Activated CD4-positive, alpha-beta T cell treated with anti-CD3 and anti-CD28 coated beads for 36 hours (primary cell): Measurements from ENCODE around the gene XDH. TPM values are rescaled to one million over a fixed set of nuclear protein-coding genes. Genes with fewer than 3 reads are reported as not detected.

Source experiments
- ATAC-seq: fragments of 200-7000 bp; cut with Tn5 transposase; one replicate; pipeline ENCODE4 v1.10.0; 2021; ENCODE audit warnings: mild to moderate bottlenecking, moderate library complexity
- CTCF ChIA-PET: fragments of 350-600 bp; sonication (Branson Sonifier 250); formaldehyde crosslinking; loops from one replicate; lab custom pipeline; 2021; ENCODE audit warnings: antibody characterized with exemption; lab: Charles Lee
- POLR2A ChIA-PET: fragments of 350-600 bp; sonication (Branson Sonifier 250); formaldehyde crosslinking; loops from one replicate; lab custom pipeline; 2021; ENCODE audit warnings: antibody characterized with exemption, inconsistent platforms; lab: Charles Lee
- DNase-seq: peaks from one replicate; pipeline ENCODE4 v3.0.0-alpha.2; 2020
- H3K27ac Mint-ChIP-seq: one replicate; pipeline ENCODE4 v1.8.0; 2021; ENCODE audit warnings: mixed read lengths
- H3K27me3 Mint-ChIP-seq: one replicate; pipeline ENCODE4 v1.8.0; 2021; ENCODE audit warnings: mixed read lengths
- H3K36me3 Mint-ChIP-seq: one replicate; pipeline ENCODE4 v1.8.0; 2021; ENCODE audit warnings: low read depth, mixed read lengths
- H3K4me1 Mint-ChIP-seq: one replicate; pipeline ENCODE4 v1.8.0; 2021; ENCODE audit warnings: mixed read lengths
- H3K4me3 Mint-ChIP-seq: one replicate; pipeline ENCODE4 v1.8.0; 2021; ENCODE audit warnings: mild to moderate bottlenecking, moderate library complexity, mixed read lengths
- H3K9me3 Mint-ChIP-seq: one replicate; pipeline ENCODE4 v1.8.0; 2021; ENCODE audit warnings: low read depth, mixed read lengths
- intact Hi-C, 2 experiments: fragments of 100-400 bp; cut with DNase I in 1 of 2; cut with micrococcal nuclease in 1 of 2; formaldehyde crosslinking; loops; one replicate each; pipeline versions ENCODE4 v1.14.2 to v1.15.1; 2022 to 2024; cut with DNase I, micrococcal nuclease
- total RNA-seq, 2 experiments: library from RNA; stranded (reverse); gene quantifications; one replicate each; pipeline ENCODE4 v1.2.3, GENCODE V29; 2021

Gene XDH
- total RNA-seq, 2 experiments from 2014 or later = 0.11 TPM; not detected in 1

GRCh38 chr2:31302940-31303563 is 111.5 kb downstream of the XDH start:
- POLR2A ChIA-PET = no interaction called here
- Mint-ChIP-seq H3K27me3 (peaks cover 2% of the 10 kb centered on the region), H3K9me3 (no peaks in the 10 kb centered on the region), H3K36me3 (no peaks in the 10 kb centered on the region), H3K4me3 (no peak overlapping the region), H3K4me1 (no peaks in the 10 kb centered on the region), H3K27ac (no peak overlapping the region)
- intact Hi-C loops = no loop called here
- CTCF ChIA-PET = interaction anchor here (1.0 to 1.6 kb wide), 2 partner anchors 30 to 31 kb away, joined by 3 to 4 read pairs; no protein-coding TSS in a partner anchor
- DNase-seq (no peak), ATAC-seq (no peak)

GRCh38 chr2:31300309-31300708 is 114.2 kb downstream of the XDH start:
- H3K9me3 Mint-ChIP-seq = no peaks in the 10 kb centered on the region
- ATAC-seq (no peak), DNase-seq (no peak)
- intact Hi-C loops = no loop called here
- H3K4me3 Mint-ChIP-seq = no peak overlapping the region
- ChIA-PET CTCF (interaction anchor here (1.5 to 2.3 kb wide), 2 partner anchors 33 to 130 kb away, joined by 3 to 7 read pairs; no protein-coding TSS in a partner anchor), POLR2A (no interaction called here)
- H3K27me3 Mint-ChIP-seq = no peaks in the 10 kb centered on the region
- H3K4me1 Mint-ChIP-seq = peaks cover 4% of the 10 kb centered on the region
- H3K36me3 Mint-ChIP-seq = no peaks in the 10 kb centered on the region
- no peak overlapping the region for H3K27ac Mint-ChIP-seq

GRCh38 chr2:31299547-31299946 is 115.0 kb downstream of the XDH start:
- CTCF ChIA-PET = interaction anchor here (0.8 to 2.3 kb wide), 4 partner anchors 20 to 588 kb away, joined by 3 to 7 read pairs (median 3); no protein-coding TSS in a partner anchor
- peaks cover 4% of the 10 kb centered on the region for H3K4me1 Mint-ChIP-seq
- no peak overlapping the region for H3K4me3 Mint-ChIP-seq

GRCh38 chr2:31297751-31298150 is 116.8 kb downstream of the XDH start:
- Mint-ChIP-seq H3K4me3 (no peak overlapping the region), H3K27ac (no peak overlapping the region), H3K9me3 (no peaks in the 10 kb centered on the region), H3K36me3 (no peaks in the 10 kb centered on the region), H3K4me1 (peaks cover 4% of the 10 kb centered on the region), H3K27me3 (no peaks in the 10 kb centered on the region)
- intact Hi-C loops = loop anchor here (1.0 to 2.0 kb wide), 2 partner anchors 21 to 27 kb away; no protein-coding TSS in a partner anchor
- ChIA-PET CTCF (no interaction called here), POLR2A (no interaction called here)
- DNase-seq = peak; percentile 24
- peak; percentile 97 for ATAC-seq

More at GRCh38 chr2:31299547-31299946, 115.0 kb downstream of the XDH start:
- no peak for DNase-seq
- H3K27ac Mint-ChIP-seq = no peak overlapping the region
- ATAC-seq = no peak
- intact Hi-C loops = loop anchor here in 1 of 2 experiments (2.0 kb wide), 1 partner anchor 19 kb away; no protein-coding TSS in a partner anchor
- H3K36me3 Mint-ChIP-seq = no peaks in the 10 kb centered on the region
- H3K9me3 Mint-ChIP-seq = no peaks in the 10 kb centered on the region
- POLR2A ChIA-PET = no interaction called here
- H3K27me3 Mint-ChIP-seq = no peaks in the 10 kb centered on the region

GRCh38 chr2:31296641-31297287 is 117.8 kb downstream of the XDH start:
- POLR2A ChIA-PET = no interaction called here
- no peaks in the 10 kb centered on the region for H3K27me3 Mint-ChIP-seq
- no peak overlapping the region for H3K4me3 Mint-ChIP-seq
- no peaks in the 10 kb centered on the region for H3K9me3 Mint-ChIP-seq
- CTCF ChIA-PET = interaction anchor here (1.1 to 1.3 kb wide), 3 partner anchors 12 to 127 kb away, joined by 3 to 4 read pairs (median 3); no protein-coding TSS in a partner anchor
- DNase-seq = no peak
- intact Hi-C loops = loop anchor here (1.0 kb wide), 1 partner anchor 28 kb away; no protein-coding TSS in a partner anchor
- no peak overlapping the region for H3K27ac Mint-ChIP-seq
- no peak for ATAC-seq
- peaks cover 4% of the 10 kb centered on the region for H3K4me1 Mint-ChIP-seq
- H3K36me3 Mint-ChIP-seq = no peaks in the 10 kb centered on the region

- Mint-ChIP-seq H3K4me3 (no peak overlapping the region), H3K36me3 (no peaks in the 10 kb centered on the region), H3K4me1 (peaks cover 4% of the 10 kb centered on the region), H3K27me3 (no peaks in the 10 kb centered on the region), H3K27ac (no peak overlapping the region), H3K9me3 (no peaks in the 10 kb centered on the region)
- ATAC-seq = no peak
- CTCF ChIA-PET = interaction anchor here (1.8 kb wide), 1 partner anchor 13 kb away, joined by 4 read pairs; no protein-coding TSS in a partner anchor
- DNase-seq = no peak
- intact Hi-C loops = no loop called here
- POLR2A ChIA-PET = no interaction called here
Measured at GRCh38 chr2:31294196-31294595, 120.3 kb downstream of the XDH start.

- intact Hi-C loops = no loop called here
- DNase-seq = no peak
- Mint-ChIP-seq H3K27ac (no peak overlapping the region), H3K27me3 (no peaks in the 10 kb centered on the region), H3K36me3 (no peaks in the 10 kb centered on the region), H3K4me3 (no peak overlapping the region), H3K9me3 (no peaks in the 10 kb centered on the region), H3K4me1 (peaks cover 8% of the 10 kb centered on the region)
- ChIA-PET POLR2A (no interaction called here), CTCF (interaction anchor here (0.7 kb wide), 1 partner anchor 24 kb away, joined by 3 read pairs; no protein-coding TSS in a partner anchor)
- no peak for ATAC-seq
Measured at GRCh38 chr2:31287654-31288053, 126.9 kb downstream of the XDH start.

- DNase-seq (no peak), ATAC-seq (no peak)
- Mint-ChIP-seq H3K4me1 (peaks cover 9% of the 10 kb centered on the region), H3K27me3 (no peaks in the 10 kb centered on the region), H3K27ac (no peak overlapping the region), H3K4me3 (no peak overlapping the region), H3K9me3 (no peaks in the 10 kb centered on the region), H3K36me3 (no peaks in the 10 kb centered on the region)
- ChIA-PET CTCF (no interaction called here), POLR2A (no interaction called here)
- intact Hi-C loops = no loop called here
Measured at GRCh38 chr2:31286961-31287550, 127.5 kb downstream of the XDH start.

GRCh38 chr2:31286230-31286629 is 128.3 kb downstream of the XDH start:
- Mint-ChIP-seq H3K4me1 (peaks cover 9% of the 10 kb centered on the region), H3K4me3 (no peak overlapping the region), H3K27me3 (no peaks in the 10 kb centered on the region), H3K9me3 (no peaks in the 10 kb centered on the region), H3K27ac (no peak overlapping the region), H3K36me3 (no peaks in the 10 kb centered on the region)
- ATAC-seq (no peak), DNase-seq (no peak)
- CTCF ChIA-PET = no interaction called here
- POLR2A ChIA-PET = interaction anchor here (0.7 kb wide), 1 partner anchor 1060 kb away, joined by 4 read pairs; no protein-coding TSS in a partner anchor
- intact Hi-C loops = no loop called here
